ENCODE results near the gene RMDN3. TPM values are rescaled to one million over a fixed set of nuclear protein-coding genes. Genes with fewer than 3 reads are reported as not detected.
A peak's percentile ranks its signal among the peaks of the same experiment; 100 is the strongest.

RMDN3 gene
- total RNA-seq, 1 experiment from 2014 or later, result 19.6 TPM

GRCh38 chr15:40746916-40747418, 8.1 kb downstream of the RMDN3 start:
- Histone ChIP-seq H3K4me3 (no peak overlapping the region), H3K36me3 (peaks cover 32% of the 10 kb centered on the region), H3K27me3 (no peaks in the 10 kb centered on the region), H3K27ac (no peak overlapping the region), H3K4me1 (peaks cover 18% of the 10 kb centered on the region), H3K9me3 (replicated peaks) (no peaks in the 10 kb centered on the region)
- no peak for DNase-seq

GRCh38 chr15:40744815-40745152, 10.3 kb downstream of the RMDN3 start:
- peak; percentile 94 to 98 for DNase-seq
- Histone ChIP-seq H3K27ac (peak overlapping the region; percentile 54), H3K36me3 (peaks cover 27% of the 10 kb centered on the region), H3K4me1 (peaks cover 18% of the 10 kb centered on the region), H3K9me3 (replicated peaks) (no peaks in the 10 kb centered on the region), H3K27me3 (no peaks in the 10 kb centered on the region), H3K4me3 (no peak overlapping the region)

- Histone ChIP-seq H3K36me3 (peaks cover 22% of the 10 kb centered on the region), H3K4me3 (no peak overlapping the region), H3K27ac (peak overlapping the region; percentile 54), H3K27me3 (no peaks in the 10 kb centered on the region), H3K4me1 (peaks cover 18% of the 10 kb centered on the region), H3K9me3 (replicated peaks) (no peaks in the 10 kb centered on the region)
- DNase-seq, result no peak
Measured at GRCh38 chr15:40743921-40744814, 10.9 kb downstream of the RMDN3 start.

- no peaks in the 10 kb centered on the region for H3K27me3 ChIP-seq
- H3K4me1 ChIP-seq, result peaks cover 18% of the 10 kb centered on the region
- H3K36me3 ChIP-seq, result peaks cover 22% of the 10 kb centered on the region
- H3K27ac ChIP-seq, result peak overlapping the region; percentile 54
- H3K4me3 ChIP-seq, result no peak overlapping the region
- DNase-seq, result no peak
- H3K9me3 ChIP-seq (replicated peaks), result no peaks in the 10 kb centered on the region
Measured at GRCh38 chr15:40743485-40743901, 11.6 kb downstream of the RMDN3 start.

GRCh38 chr15:40739854-40740253, 15.2 kb downstream of the RMDN3 start:
- DNase-seq, result no peak
- no peak overlapping the region for H3K4me3 ChIP-seq
- peaks cover 10% of the 10 kb centered on the region for H3K4me1 ChIP-seq
- H3K9me3 ChIP-seq (replicated peaks), result no peaks in the 10 kb centered on the region
- H3K27me3 ChIP-seq, result no peaks in the 10 kb centered on the region
- H3K36me3 ChIP-seq, result peaks cover 54% of the 10 kb centered on the region
- no peak overlapping the region for H3K27ac ChIP-seq

- H3K27ac ChIP-seq, result no peak overlapping the region
- H3K4me1 ChIP-seq, result peaks cover 6% of the 10 kb centered on the region
- peaks cover 62% of the 10 kb centered on the region for H3K36me3 ChIP-seq
- H3K9me3 ChIP-seq (replicated peaks), result no peaks in the 10 kb centered on the region
- no peak for DNase-seq
- H3K27me3 ChIP-seq, result no peaks in the 10 kb centered on the region
- no peak overlapping the region for H3K4me3 ChIP-seq
Measured at GRCh38 chr15:40739047-40739446, 16.0 kb downstream of the RMDN3 start.

GRCh38 chr15:40737048-40737447, 18.0 kb downstream of the RMDN3 start:
- Histone ChIP-seq H3K9me3 (replicated peaks) (no peaks in the 10 kb centered on the region), H3K36me3 (peaks cover 66% of the 10 kb centered on the region), H3K27ac (no peak overlapping the region), H3K4me3 (no peak overlapping the region), H3K4me1 (no peaks in the 10 kb centered on the region), H3K27me3 (no peaks in the 10 kb centered on the region)
- DNase-seq, result no peak

GRCh38 chr15:40736575-40736974, 18.5 kb downstream of the RMDN3 start:
- H3K27me3 ChIP-seq, result no peaks in the 10 kb centered on the region
- H3K9me3 ChIP-seq (replicated peaks), result no peaks in the 10 kb centered on the region
- no peaks in the 10 kb centered on the region for H3K4me1 ChIP-seq
- H3K4me3 ChIP-seq, result no peak overlapping the region
- peaks cover 71% of the 10 kb centered on the region for H3K36me3 ChIP-seq
- no peak overlapping the region for H3K27ac ChIP-seq
- no peak for DNase-seq

- H3K36me3 ChIP-seq, result peaks cover 78% of the 10 kb centered on the region
- H3K27me3 ChIP-seq, result no peaks in the 10 kb centered on the region
- H3K4me3 ChIP-seq, result no peak overlapping the region
- no peak for DNase-seq
- no peaks in the 10 kb centered on the region for H3K9me3 ChIP-seq (replicated peaks)
- no peaks in the 10 kb centered on the region for H3K4me1 ChIP-seq
- H3K27ac ChIP-seq, result no peak overlapping the region
Measured at GRCh38 chr15:40731034-40731433, 24.0 kb downstream of the RMDN3 start.

GRCh38 chr15:40723919-40724318, 31.1 kb downstream of the RMDN3 start:
- Histone ChIP-seq H3K27ac (no peak overlapping the region), H3K36me3 (peaks cover 57% of the 10 kb centered on the region)

GRCh38 chr15:40722934-40723333, 32.1 kb downstream of the RMDN3 start:
- no peaks in the 10 kb centered on the region for H3K27me3 ChIP-seq
- no peaks in the 10 kb centered on the region for H3K9me3 ChIP-seq (replicated peaks)
- H3K4me1 ChIP-seq, result no peaks in the 10 kb centered on the region
- no peak overlapping the region for H3K4me3 ChIP-seq
- no peak for DNase-seq
- no peak overlapping the region for H3K27ac ChIP-seq
- H3K36me3 ChIP-seq, result peaks cover 56% of the 10 kb centered on the region

More at GRCh38 chr15:40723919-40724318, 31.1 kb downstream of the RMDN3 start:
- Histone ChIP-seq H3K4me1 (no peaks in the 10 kb centered on the region), H3K27me3 (no peaks in the 10 kb centered on the region), H3K9me3 (replicated peaks) (no peaks in the 10 kb centered on the region), H3K4me3 (no peak overlapping the region)
- no peak for DNase-seq

GRCh38 chr15:40722354-40722753, 32.7 kb downstream of the RMDN3 start:
- Histone ChIP-seq H3K27me3 (no peaks in the 10 kb centered on the region), H3K4me1 (no peaks in the 10 kb centered on the region), H3K27ac (no peak overlapping the region), H3K9me3 (replicated peaks) (no peaks in the 10 kb centered on the region), H3K36me3 (peaks cover 59% of the 10 kb centered on the region), H3K4me3 (no peak overlapping the region)
- DNase-seq, result no peak

- no peak overlapping the region for H3K27ac ChIP-seq
- DNase-seq, result no peak
- H3K9me3 ChIP-seq (replicated peaks), result no peaks in the 10 kb centered on the region
- no peaks in the 10 kb centered on the region for H3K27me3 ChIP-seq
- peaks cover 58% of the 10 kb centered on the region for H3K36me3 ChIP-seq
- no peak overlapping the region for H3K4me3 ChIP-seq
- no peaks in the 10 kb centered on the region for H3K4me1 ChIP-seq
Measured at GRCh38 chr15:40721701-40722100, 33.4 kb downstream of the RMDN3 start.

GRCh38 chr15:40716165-40716564, 38.9 kb downstream of the RMDN3 start:
- peaks cover 67% of the 10 kb centered on the region for H3K36me3 ChIP-seq
- no peaks in the 10 kb centered on the region for H3K4me1 ChIP-seq
- DNase-seq, result no peak
- H3K27ac ChIP-seq, result no peak overlapping the region
- H3K9me3 ChIP-seq (replicated peaks), result no peaks in the 10 kb centered on the region
- no peaks in the 10 kb centered on the region for H3K27me3 ChIP-seq
- H3K4me3 ChIP-seq, result no peak overlapping the region

GRCh38 chr15:40714144-40714543, 40.9 kb downstream of the RMDN3 start:
- Histone ChIP-seq H3K9me3 (replicated peaks) (no peaks in the 10 kb centered on the region), H3K27ac (no peak overlapping the region), H3K36me3 (peaks cover 68% of the 10 kb centered on the region), H3K4me3 (no peak overlapping the region), H3K4me1 (no peaks in the 10 kb centered on the region), H3K27me3 (no peaks in the 10 kb centered on the region)
- DNase-seq, result no peak

GRCh38 chr15:40706121-40706520, 48.9 kb downstream of the RMDN3 start:
- Histone ChIP-seq H3K4me3 (no peak overlapping the region), H3K36me3 (peaks cover 69% of the 10 kb centered on the region), H3K4me1 (no peaks in the 10 kb centered on the region), H3K27ac (no peak overlapping the region), H3K9me3 (replicated peaks) (no peaks in the 10 kb centered on the region), H3K27me3 (no peaks in the 10 kb centered on the region)
- no peak for DNase-seq
